K562 (cell line): ENCODE data around the gene EVA1B. TPM values are rescaled to one million over a fixed set of nuclear protein-coding genes. Genes with fewer than 3 reads are reported as not detected.

ENCODE experiments used
- BCOR ChIP-seq: fragments of 450-650 bp; IDR thresholded peaks from 2 replicates; pipeline ENCODE4 v1.6.1; 2016
- CEBPG ChIP-seq, 3 experiments: fragments of 200-800 bp in 1 of 3; sonication (Bioruptor generic) in 1 of 3; sonication (generic) in 1 of 3; formaldehyde crosslinking in 1 of 3; IDR thresholded peaks in 2 of 3; conservative IDR thresholded peaks in 1 of 3; 2 replicates each; pipeline versions ENCODE4 v1.6.1 to v1.8.0; 2016 to 2022; ENCODE audit warnings: missing compliant biosample characterization in 2 of 3, missing genetic modification characterization in 2 of 3, mild to moderate bottlenecking in 1 of 3, missing genetic modification reagents in 1 of 3
- DEAF1 ChIP-seq: fragments of 450-650 bp; formaldehyde crosslinking; IDR thresholded peaks from 2 replicates; pipeline ENCODE4 v1.4.0; 2020; ENCODE audit warnings: mild to moderate bottlenecking, moderate library complexity
- ETV1 ChIP-seq: fragments of 450-650 bp; conservative IDR thresholded peaks from 2 replicates; pipeline ENCODE4 v1.6.1; 2016; ENCODE audit warnings: missing genetic modification characterization, control low read depth, low read depth, missing compliant biosample characterization
- FIP1L1 ChIP-seq: fragments of 200-400 bp; formaldehyde crosslinking; IDR thresholded peaks from 2 replicates; pipeline ENCODE4 v1.6.1; 2018; ENCODE audit warnings: mild to moderate bottlenecking, low read depth, low read length; ENCODE audit not compliant: poor library complexity, severe bottlenecking
- MCM5 ChIP-seq: fragments of 450-650 bp; IDR thresholded peaks from 2 replicates; pipeline ENCODE4 v1.6.1; 2016; ENCODE audit warnings: low read depth
- MTA1 ChIP-seq: fragments of 450-650 bp; IDR thresholded peaks from 2 replicates; pipeline ENCODE4 v1.6.1; 2017; ENCODE audit warnings: borderline replicate concordance
- NFRKB ChIP-seq: fragments of 450-650 bp; IDR thresholded peaks from 2 replicates; pipeline ENCODE4 v1.6.1; 2016; ENCODE audit warnings: low read depth
- POLR2AphosphoS5 ChIP-seq: IDR thresholded peaks from 2 replicates; pipeline ENCODE4 v1.6.1; 2011; ENCODE audit warnings: mild to moderate bottlenecking, low read depth, low read length, moderate library complexity; ENCODE audit not compliant: control insufficient read depth, insufficient read depth
- PRDM10 ChIP-seq: fragments of 450-650 bp; IDR thresholded peaks from 2 replicates; pipeline ENCODE4 v1.6.1; 2018; ENCODE audit not compliant: partially characterized antibody
- RCOR1 ChIP-seq, 2 experiments: IDR thresholded peaks; 2 replicates each; pipeline ENCODE4 v1.6.1; 2012; ENCODE audit warnings: low read depth in 2 of 2, low read length in 2 of 2, borderline replicate concordance in 1 of 2, improper control_type of control experiment in 1 of 2
- RHOXF2B ChIP-seq: fragments of 250-450 bp; sonication (Bioruptor Pico); conservative IDR thresholded peaks from 2 replicates; pipeline ENCODE4 v1.5.1; 2021
- ZNF124 ChIP-seq: sonication (generic); formaldehyde crosslinking; IDR thresholded peaks from 2 replicates; pipeline ENCODE4 v1.8.1; 2022; ENCODE audit warnings: missing genetic modification reagents
- ZNF431 ChIP-seq: sonication (generic); formaldehyde crosslinking; IDR thresholded peaks from 2 replicates; pipeline ENCODE4 v1.8.0; 2022; ENCODE audit warnings: mild to moderate bottlenecking, missing genetic modification reagents
- polyA plus RNA-seq, 8 experiments: library from polyadenylated mRNA; depleted of rRNA in 4 of 8; stranded (reverse) in 5 of 8; unstranded in 3 of 8; fragments of >200 nt; fragmentation: Nextera tagmentation in 2 of 8; fragmentation: Illumina TruSeq in 1 of 8; extraction: Ambion mirVana in 2 of 8; extraction: Trizol in 1 of 8; gene quantifications; 2 replicates each; pipeline versions ENCODE4 v1.2.1 to v1.2.3, GENCODE V29; 2011 to 2014; ENCODE audit warnings: inconsistent platforms in 1 of 8, missing spikeins in 1 of 8
- total RNA-seq, 7 experiments: library from RNA; depleted of rRNA in 6 of 7; stranded (reverse); fragments of >200 nt in 6 of 7; fragmentation: Illumina TruSeq in 2 of 7; extraction: Trizol in 2 of 7; gene quantifications; 2 replicates each; pipeline versions ENCODE4 v1.2.1 to v1.2.3, GENCODE V29; 2011 to 2021; ENCODE audit warnings: low replicate concordance in 1 of 7

Gene EVA1B
- total and polyA plus RNA-seq, 9 of the 15 experiments (the other 6 are each of a cell fraction or from before 2014, with no cell fraction given), result 0.08 to 65.7 (median 2.4) TPM

- TF ChIP-seq CEBPG (CRISPR knock-in tag; IDR thresholded peaks at IDR 0.05) (peak; percentile 72), CEBPG (tag; conservative IDR thresholded peaks at IDR 0.05 in 1 of 2, IDR thresholded peaks at IDR 0.05 in 1 of 2) (no peak), MCM5 (no peak), FIP1L1 (peak; percentile 91), RCOR1 (IDR thresholded peaks at IDR 0.05; ENCODE audit: borderline replicate concordance in 1 of 2, low read depth in 2 of 2, low read length in 2 of 2) (peak in 1 of 2 experiments; percentile 89; a peak in 2 of 4 replicates), RHOXF2B (no peak), PRDM10 (no peak), ZNF124 (CRISPR knock-in tag) (no peak), MTA1 (no peak), ZNF431 (CRISPR knock-in tag) (peak; percentile 84), BCOR (peak; percentile 51), ETV1 (tag) (peak; percentile 94), DEAF1 (CRISPR knock-in tag) (no peak), NFRKB (peak; percentile 61), POLR2AphosphoS5 (no peak; the same call in 1 of the 2 replicates)
Measured at GRCh38 chr1:36321119-36321951, 2.1 kb downstream of the EVA1B start (continued).
